ENCODE data around the gene CPA5.

CPA5 gene

GRCh38 chr7:130384371-130384801, 39.8 kb downstream of the CPA5 start:
- TF ChIP-seq CTCF (IDR thresholded peaks at IDR 0.05) = no peak
- peak; percentile 58 for DNase-seq (ENCODE audit: low spot score)
- no peak overlapping the region for H3K4me3 ChIP-seq
- no peak overlapping the region for H3K27ac ChIP-seq

GRCh38 chr7:130384841-130385599, 40.4 kb downstream of the CPA5 start:
- Histone ChIP-seq H3K4me3 (no peak overlapping the region), H3K27ac (no peak overlapping the region)
- TF ChIP-seq CTCF (IDR thresholded peaks at IDR 0.05) = no peak
- DNase-seq (ENCODE audit: low spot score) = peak; percentile 57

GRCh38 chr7:130385600-130386066, 41.0 kb downstream of the CPA5 start:
- Histone ChIP-seq H3K4me3 (no peak overlapping the region), H3K27ac (no peak overlapping the region)
- TF ChIP-seq CTCF (IDR thresholded peaks at IDR 0.05) = no peak
- DNase-seq (ENCODE audit: low spot score) = no peak

GRCh38 chr7:130386876-130387275, 42.3 kb downstream of the CPA5 start:
- DNase-seq (ENCODE audit: low spot score) = peak; percentile 54
- no peak for TF ChIP-seq CTCF (IDR thresholded peaks at IDR 0.05)
- Histone ChIP-seq H3K27ac (peak overlapping the region in 1 of 2 donors; percentile 34), H3K4me3 (no peak overlapping the region)

GRCh38 chr7:130387306-130387627, 42.7 kb downstream of the CPA5 start:
- no peak for TF ChIP-seq CTCF (IDR thresholded peaks at IDR 0.05)
- no peak for DNase-seq (ENCODE audit: low spot score)
- Histone ChIP-seq H3K4me3 (no peak overlapping the region), H3K27ac (peak overlapping the region in 1 of 2 donors; percentile 34)

GRCh38 chr7:130387628-130388403, 43.2 kb downstream of the CPA5 start:
- peak overlapping the region in 1 of 2 donors; percentile 34 for H3K27ac ChIP-seq
- no peak for TF ChIP-seq CTCF (IDR thresholded peaks at IDR 0.05)
- peak; percentile 64 for DNase-seq (ENCODE audit: low spot score)
- H3K4me3 ChIP-seq = no peak overlapping the region

Measured in coronary artery (tissue), 2 donors.